Measurements from ENCODE around the gene OR4D1.
A peak's percentile ranks its signal among the peaks of the same experiment; 100 is the strongest.

- peak; percentile 79 to 92 (median 80) for TF ChIP-seq CTCF (IDR thresholded peaks at IDR 0.05)
- no peak for TF ChIP-seq POLR2AphosphoS5 (IDR thresholded peaks at IDR 0.05; ENCODE audit: insufficient read depth in 1 of 2, low read depth in 1 of 2)
- TF ChIP-seq POLR2A (IDR thresholded peaks at IDR 0.05) = no peak
Observed at GRCh38 chr17:58112970-58113631, 35.1 kb upstream of the OR4D1 start.

Measured in vagina (tissue), 2 donors.